Measurements from ENCODE around the gene MXD4. TPM values are rescaled to one million over a fixed set of nuclear protein-coding genes. Genes with fewer than 3 reads are reported as not detected.

The MXD4 gene
- polyA plus RNA-seq, 1 donor (not counting 4 experiments of a cell fraction or from before 2014, with no cell fraction given) = 26.0 TPM

DNA sequence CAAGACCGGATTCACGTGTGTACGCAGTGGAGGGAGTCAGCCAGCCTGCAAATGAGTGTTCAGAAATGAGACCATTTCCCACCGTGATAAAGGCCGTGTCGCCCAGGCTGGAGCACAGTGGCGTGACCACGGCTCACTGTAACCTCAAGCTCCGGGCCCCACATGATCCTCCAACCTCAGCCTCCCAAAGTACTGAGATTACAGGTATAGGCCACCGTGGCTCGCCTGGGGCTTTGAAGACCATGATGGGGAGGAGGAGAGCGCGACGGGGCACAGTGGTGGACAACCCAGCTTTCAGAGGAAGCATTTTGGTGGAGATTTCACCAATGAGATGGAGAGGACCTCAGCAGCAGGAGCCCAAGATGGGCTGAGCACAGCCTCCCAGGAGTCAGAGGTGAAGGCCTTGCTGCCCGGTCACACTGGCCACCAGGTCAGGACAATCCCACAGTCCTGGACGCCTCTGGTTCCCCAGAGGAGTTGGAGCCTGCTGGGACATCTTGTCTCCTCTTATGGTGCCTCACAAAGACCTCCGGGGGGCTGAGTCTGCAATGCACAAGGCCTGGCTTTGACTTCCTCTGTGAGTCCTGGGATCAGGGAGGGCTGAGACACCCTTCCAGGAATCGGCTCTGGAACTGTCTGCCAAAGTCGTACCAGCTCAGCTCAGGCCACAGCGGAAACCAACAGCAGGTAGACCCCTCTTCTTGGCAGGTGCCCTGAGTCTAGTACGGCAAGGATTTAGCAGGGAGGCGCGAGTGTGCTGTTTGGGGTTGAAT lies 22.4 kb upstream of the MXD4 start:
- DNase-seq (ENCODE audit: low read depth, low spot score) (no peak), FAIRE-seq (no peak)
- Histone ChIP-seq H3K79me2 (ENCODE audit: control insufficient read depth, insufficient read depth, low read length) (no peaks in the 10 kb centered on the region), H3K9ac (ENCODE audit: control insufficient read depth, extremely low read depth, insufficient read depth, low read length) (no peak overlapping the region), H3K27ac (ENCODE audit: control insufficient read depth, insufficient read depth, low read length) (no peak overlapping the region), H3K27me3 (ENCODE audit: control insufficient read depth, extremely low read depth, insufficient read depth, low read length) (no peaks in the 10 kb centered on the region), H3K4me1 (ENCODE audit: control insufficient read depth, extremely low read depth, insufficient read depth, low read length) (peaks cover 7% of the 10 kb centered on the region), H3K9me1 (ENCODE audit: control insufficient read depth, extremely low read depth, insufficient read depth, low read length) (no peaks in the 10 kb centered on the region), H3K4me3 (ENCODE audit: control insufficient read depth in 2 of 3, extremely low read depth in 1 of 3, insufficient read depth in 2 of 3, low read depth in 1 of 3, low read length in 3 of 3) (no peak overlapping the region), H3K36me3 (ENCODE audit: control insufficient read depth in 2 of 2, extremely low read depth in 1 of 2, insufficient read depth in 2 of 2, low read length in 2 of 2) (no peaks in the 10 kb centered on the region), H3K4me2 (ENCODE audit: control insufficient read depth, extremely low read depth, insufficient read depth, low read depth, low read length) (no peak overlapping the region), H3K9me3 (ENCODE audit: control insufficient read depth, low read depth, low read length) (no peaks in the 10 kb centered on the region), H4K20me1 (ENCODE audit: control insufficient read depth, extremely low read depth, insufficient read depth, low read length) (no peaks in the 10 kb centered on the region), H2AFZ (ENCODE audit: control insufficient read depth, low read length) (no peak overlapping the region)
- TF ChIP-seq, protein P1, sequence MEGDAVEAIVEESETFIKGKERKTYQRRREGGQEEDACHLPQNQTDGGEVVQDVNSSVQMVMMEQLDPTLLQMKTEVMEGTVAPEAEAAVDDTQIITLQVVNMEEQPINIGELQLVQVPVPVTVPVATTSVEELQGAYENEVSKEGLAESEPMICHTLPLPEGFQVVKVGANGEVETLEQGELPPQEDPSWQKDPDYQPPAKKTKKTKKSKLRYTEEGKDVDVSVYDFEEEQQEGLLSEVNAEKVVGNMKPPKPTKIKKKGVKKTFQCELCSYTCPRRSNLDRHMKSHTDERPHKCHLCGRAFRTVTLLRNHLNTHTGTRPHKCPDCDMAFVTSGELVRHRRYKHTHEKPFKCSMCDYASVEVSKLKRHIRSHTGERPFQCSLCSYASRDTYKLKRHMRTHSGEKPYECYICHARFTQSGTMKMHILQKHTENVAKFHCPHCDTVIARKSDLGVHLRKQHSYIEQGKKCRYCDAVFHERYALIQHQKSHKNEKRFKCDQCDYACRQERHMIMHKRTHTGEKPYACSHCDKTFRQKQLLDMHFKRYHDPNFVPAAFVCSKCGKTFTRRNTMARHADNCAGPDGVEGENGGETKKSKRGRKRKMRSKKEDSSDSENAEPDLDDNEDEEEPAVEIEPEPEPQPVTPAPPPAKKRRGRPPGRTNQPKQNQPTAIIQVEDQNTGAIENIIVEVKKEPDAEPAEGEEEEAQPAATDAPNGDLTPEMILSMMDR (optimal IDR thresholded peaks at IDR 0.05 in 1 of 3, IDR thresholded peaks at IDR 0.05 in 1 of 3, conservative IDR thresholded peaks at IDR 0.05 in 1 of 3; ENCODE audit: extremely low read depth in 1 of 3, insufficient read depth in 2 of 3, low read length in 3 of 3) = no peak
- TF ChIP-seq EZH2 (IDR thresholded peaks at IDR 0.05; ENCODE audit: low read length) = no peak
- dilution Hi-C loops (cut with MboI; ENCODE audit: extremely low pct_ligation_motif_present, low sequenced_read_pairs) = no loop called here

DNA sequence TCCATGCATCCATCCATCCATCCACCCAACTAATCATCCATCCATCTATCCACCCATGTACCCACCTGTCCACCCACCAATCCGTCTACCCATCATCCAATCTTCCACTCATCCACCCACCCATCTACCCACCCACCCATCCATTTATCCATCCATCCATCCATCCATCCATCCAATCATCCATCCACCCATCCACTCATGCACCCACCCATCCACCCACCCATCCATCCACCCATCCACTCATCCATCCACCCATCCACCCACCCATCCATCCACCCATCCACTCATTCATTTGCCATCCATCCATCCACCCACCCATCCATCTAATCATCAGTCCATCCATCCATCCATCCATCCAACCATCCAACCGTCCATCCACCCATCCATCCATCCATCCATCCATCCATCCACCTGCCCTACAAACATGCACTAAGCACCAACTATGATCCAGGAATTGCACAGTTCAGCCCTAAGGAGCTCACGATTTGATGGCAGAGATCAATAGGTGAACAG lies 21.3 kb upstream of the MXD4 start:
- Histone ChIP-seq H3K9ac (ENCODE audit: control insufficient read depth, extremely low read depth, insufficient read depth, low read length) (no peak overlapping the region), H3K9me1 (ENCODE audit: control insufficient read depth, extremely low read depth, insufficient read depth, low read length) (no peaks in the 10 kb centered on the region), H3K9me3 (ENCODE audit: control insufficient read depth, low read depth, low read length) (no peaks in the 10 kb centered on the region), H2AFZ (ENCODE audit: control insufficient read depth, low read length) (no peak overlapping the region), H3K4me2 (ENCODE audit: control insufficient read depth, extremely low read depth, insufficient read depth, low read depth, low read length) (no peak overlapping the region), H3K27ac (ENCODE audit: control insufficient read depth, insufficient read depth, low read length) (no peak overlapping the region), H3K79me2 (ENCODE audit: control insufficient read depth, insufficient read depth, low read length) (no peaks in the 10 kb centered on the region), H3K4me1 (ENCODE audit: control insufficient read depth, extremely low read depth, insufficient read depth, low read length) (peaks cover 7% of the 10 kb centered on the region), H3K36me3 (ENCODE audit: control insufficient read depth in 2 of 2, extremely low read depth in 1 of 2, insufficient read depth in 2 of 2, low read length in 2 of 2) (no peaks in the 10 kb centered on the region), H3K4me3 (ENCODE audit: control insufficient read depth in 2 of 3, extremely low read depth in 1 of 3, insufficient read depth in 2 of 3, low read depth in 1 of 3, low read length in 3 of 3) (no peak overlapping the region), H3K27me3 (ENCODE audit: control insufficient read depth, extremely low read depth, insufficient read depth, low read length) (no peaks in the 10 kb centered on the region), H4K20me1 (ENCODE audit: control insufficient read depth, extremely low read depth, insufficient read depth, low read length) (no peaks in the 10 kb centered on the region)
- FAIRE-seq (no peak), DNase-seq (ENCODE audit: low read depth, low spot score) (no peak)
- dilution Hi-C loops (cut with MboI; ENCODE audit: extremely low pct_ligation_motif_present, low sequenced_read_pairs) = no loop called here
- no peak for TF ChIP-seq EZH2 (IDR thresholded peaks at IDR 0.05; ENCODE audit: low read length)
- TF ChIP-seq, protein P1 (optimal IDR thresholded peaks at IDR 0.05 in 1 of 3, IDR thresholded peaks at IDR 0.05 in 1 of 3, conservative IDR thresholded peaks at IDR 0.05 in 1 of 3; ENCODE audit: extremely low read depth in 1 of 3, insufficient read depth in 2 of 3, low read length in 3 of 3) = no peak

All from keratinocyte (primary cell).